ENCODE results near the gene FNDC3B. TPM values are rescaled to one million over a fixed set of nuclear protein-coding genes. Genes with fewer than 3 reads are reported as not detected.

Gene FNDC3B
- total and polyA plus RNA-seq, 9 of the 15 experiments (the other 6 are each of a cell fraction or from before 2014, with no cell fraction given), result 7.0 to 35.8 (median 16.2) TPM

DNA sequence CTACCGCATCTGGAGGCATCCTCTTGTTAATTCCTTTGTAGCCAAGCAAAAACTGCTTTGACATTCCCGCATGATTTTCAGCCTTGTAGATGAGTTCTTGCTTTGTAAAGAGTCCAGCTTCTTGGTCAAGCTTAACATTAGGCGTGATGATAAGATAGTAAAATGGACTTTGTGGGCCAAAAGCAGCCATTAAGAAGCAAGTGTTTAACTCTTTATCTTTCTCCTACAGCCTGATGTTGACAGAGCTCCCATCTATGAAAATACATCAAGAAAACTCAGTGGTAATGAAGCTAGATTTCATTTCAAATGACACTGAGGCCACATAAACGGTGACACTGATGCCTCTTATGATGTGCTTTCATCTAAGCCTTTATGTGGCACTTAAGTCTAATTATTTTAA lies 33.2 kb downstream of the FNDC3B start:
- intact Hi-C loops (cut with micrococcal nuclease) (no loop called here), in situ Hi-C loops (cut with MboI) (no loop called here)
- DNase-seq (ENCODE audit: extremely low read depth in 1 of 4, low spot score in 3 of 4), result no peak
- Histone ChIP-seq H3K79me2 (ENCODE audit: control insufficient read depth, insufficient read depth, low read length) (peaks cover 100% of the 10 kb centered on the region), H3K9me3 (replicated peaks; ENCODE audit: control insufficient read depth, insufficient read depth, low read depth, low read length) (no peaks in the 10 kb centered on the region), H3K4me2 (ENCODE audit: insufficient read depth, low read length) (no peak overlapping the region; the same call in 1 of the 2 replicates), H3K9ac (ENCODE audit: insufficient read depth in 1 of 2, low read depth in 2 of 2, low read length in 2 of 2) (no peak overlapping the region), H3K4me3 (no peak overlapping the region), H3K27me3 (ENCODE audit: control insufficient read depth in 2 of 2, insufficient read depth in 2 of 2, low read length in 2 of 2) (no peaks in the 10 kb centered on the region), H3K9me1 (ENCODE audit: control insufficient read depth, insufficient read depth, low read length) (no peaks in the 10 kb centered on the region), H3K4me1 (replicated peaks in 1 of 2; ENCODE audit: control insufficient read depth in 2 of 2, insufficient read depth in 2 of 2, low read length in 2 of 2) (peaks cover 7 to 53% of the 10 kb centered on the region in 2 experiments), H3K27ac (ENCODE audit: extremely low read depth, low read depth, low read length) (peak overlapping the region; percentile 39; the same call in 2 of the 3 replicates), H3K36me3 (ENCODE audit: control insufficient read depth, insufficient read depth, low read length) (peaks cover 20% of the 10 kb centered on the region; the same call in 2 of the 3 replicates), H4K20me1 (replicated peaks; ENCODE audit: control insufficient read depth, insufficient read depth, low read length) (0 out of 2 replicates have a peak, but pooled peaks cover 3% of the 10 kb centered on the region), H2AFZ (ENCODE audit: low read depth, low read length) (no peak overlapping the region)
- ChIA-PET POLR2A (interaction anchor here (0.6 to 1.8 kb wide), 8 partner anchors 9 to 215 kb away, joined by 3 to 5 read pairs (median 3); no protein-coding TSS in a partner anchor), CTCF (ENCODE audit: low intra/inter-chr PET ratio) (no interaction called here)
- ATAC-seq, result peak; percentile 12
- BruUV-seq (replicated peaks), result no TSS peak
- FAIRE-seq, result peak; percentile 64
- WGBS (ENCODE audit: insufficient coverage, low coverage, missing lambda C conversion rate), result 13% methylated on average over 4 of the region's 4 CpGs
- TF ChIP-seq OTX1 (CRISPR knock-in tag; IDR thresholded peaks at IDR 0.05), result no peak
- no peak for TF ChIP-seq ZNF408 (CRISPR knock-in tag; IDR thresholded peaks at IDR 0.05; ENCODE audit: low read depth)
- TF ChIP-seq CHD1 (IDR thresholded peaks at IDR 0.05; ENCODE audit: low read length), result no peak
- 0 out of 4 replicates have a peak, but pooled peaks of 1 of the 2 experiments have one; percentile 8 for TF ChIP-seq KDM1A (IDR thresholded peaks at IDR 0.05)
- TF ChIP-seq, protein P1, sequence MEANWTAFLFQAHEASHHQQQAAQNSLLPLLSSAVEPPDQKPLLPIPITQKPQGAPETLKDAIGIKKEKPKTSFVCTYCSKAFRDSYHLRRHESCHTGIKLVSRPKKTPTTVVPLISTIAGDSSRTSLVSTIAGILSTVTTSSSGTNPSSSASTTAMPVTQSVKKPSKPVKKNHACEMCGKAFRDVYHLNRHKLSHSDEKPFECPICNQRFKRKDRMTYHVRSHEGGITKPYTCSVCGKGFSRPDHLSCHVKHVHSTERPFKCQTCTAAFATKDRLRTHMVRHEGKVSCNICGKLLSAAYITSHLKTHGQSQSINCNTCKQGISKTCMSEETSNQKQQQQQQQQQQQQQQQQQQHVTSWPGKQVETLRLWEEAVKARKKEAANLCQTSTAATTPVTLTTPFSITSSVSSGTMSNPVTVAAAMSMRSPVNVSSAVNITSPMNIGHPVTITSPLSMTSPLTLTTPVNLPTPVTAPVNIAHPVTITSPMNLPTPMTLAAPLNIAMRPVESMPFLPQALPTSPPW (CRISPR knock-in tag; IDR thresholded peaks at IDR 0.05), result 0 out of 2 replicates have a peak, but pooled peaks have one; percentile 1
- TF ChIP-seq ZNF133 (CRISPR knock-in tag; IDR thresholded peaks at IDR 0.05), result no peak
- TF ChIP-seq, protein P2, sequence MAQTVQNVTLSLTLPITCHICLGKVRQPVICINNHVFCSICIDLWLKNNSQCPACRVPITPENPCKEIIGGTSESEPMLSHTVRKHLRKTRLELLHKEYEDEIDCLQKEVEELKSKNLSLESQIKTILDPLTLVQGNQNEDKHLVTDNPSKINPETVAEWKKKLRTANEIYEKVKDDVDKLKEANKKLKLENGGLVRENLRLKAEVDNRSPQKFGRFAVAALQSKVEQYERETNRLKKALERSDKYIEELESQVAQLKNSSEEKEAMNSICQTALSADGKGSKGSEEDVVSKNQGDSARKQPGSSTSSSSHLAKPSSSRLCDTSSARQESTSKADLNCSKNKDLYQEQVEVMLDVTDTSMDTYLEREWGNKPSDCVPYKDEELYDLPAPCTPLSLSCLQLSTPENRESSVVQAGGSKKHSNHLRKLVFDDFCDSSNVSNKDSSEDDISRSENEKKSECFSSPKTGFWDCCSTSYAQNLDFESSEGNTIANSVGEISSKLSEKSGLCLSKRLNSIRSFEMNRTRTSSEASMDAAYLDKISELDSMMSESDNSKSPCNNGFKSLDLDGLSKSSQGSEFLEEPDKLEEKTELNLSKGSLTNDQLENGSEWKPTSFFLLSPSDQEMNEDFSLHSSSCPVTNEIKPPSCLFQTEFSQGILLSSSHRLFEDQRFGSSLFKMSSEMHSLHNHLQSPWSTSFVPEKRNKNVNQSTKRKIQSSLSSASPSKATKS (CRISPR knock-in tag; IDR thresholded peaks at IDR 0.05), result no peak
- TF ChIP-seq, protein P3, sequence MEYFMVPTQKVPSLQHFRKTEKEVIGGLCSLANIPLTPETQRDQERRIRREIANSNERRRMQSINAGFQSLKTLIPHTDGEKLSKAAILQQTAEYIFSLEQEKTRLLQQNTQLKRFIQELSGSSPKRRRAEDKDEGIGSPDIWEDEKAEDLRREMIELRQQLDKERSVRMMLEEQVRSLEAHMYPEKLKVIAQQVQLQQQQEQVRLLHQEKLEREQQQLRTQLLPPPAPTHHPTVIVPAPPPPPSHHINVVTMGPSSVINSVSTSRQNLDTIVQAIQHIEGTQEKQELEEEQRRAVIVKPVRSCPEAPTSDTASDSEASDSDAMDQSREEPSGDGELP (CRISPR knock-in tag; IDR thresholded peaks at IDR 0.05; ENCODE audit: borderline replicate concordance), result no peak
- TF ChIP-seq PHF20 (IDR thresholded peaks at IDR 0.05; ENCODE audit: partially characterized antibody), result no peak
- 0 out of 4 replicates have a peak, but pooled peaks of 1 of the 2 experiments have one; percentile 27 for TF ChIP-seq FOXA3 (CRISPR knock-in tag; conservative IDR thresholded peaks at IDR 0.05 in 1 of 2, IDR thresholded peaks at IDR 0.05 in 1 of 2)
- TF ChIP-seq, protein P4, sequence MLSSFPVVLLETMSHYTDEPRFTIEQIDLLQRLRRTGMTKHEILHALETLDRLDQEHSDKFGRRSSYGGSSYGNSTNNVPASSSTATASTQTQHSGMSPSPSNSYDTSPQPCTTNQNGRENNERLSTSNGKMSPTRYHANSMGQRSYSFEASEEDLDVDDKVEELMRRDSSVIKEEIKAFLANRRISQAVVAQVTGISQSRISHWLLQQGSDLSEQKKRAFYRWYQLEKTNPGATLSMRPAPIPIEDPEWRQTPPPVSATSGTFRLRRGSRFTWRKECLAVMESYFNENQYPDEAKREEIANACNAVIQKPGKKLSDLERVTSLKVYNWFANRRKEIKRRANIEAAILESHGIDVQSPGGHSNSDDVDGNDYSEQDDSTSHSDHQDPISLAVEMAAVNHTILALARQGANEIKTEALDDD (IDR thresholded peaks at IDR 0.05), result 0 out of 2 replicates have a peak, but pooled peaks have one; percentile 7
- no peak for TF ChIP-seq RUNX1 (IDR thresholded peaks at IDR 0.05; ENCODE audit: low read depth)
